ENCODE results near the gene TMEM92. TPM values are rescaled to one million over a fixed set of nuclear protein-coding genes. Genes with fewer than 3 reads are reported as not detected.

The TMEM92 gene
- total RNA-seq, 1 donor from 2014 or later = 11.3 TPM

GRCh38 chr17:50304781-50305404, 30.6 kb downstream of the TMEM92 start:
- no peak for TF ChIP-seq CTCF (IDR thresholded peaks at IDR 0.05)
- Histone ChIP-seq H3K36me3 (no peaks in the 10 kb centered on the region), H3K4me1 (peaks cover 6% of the 10 kb centered on the region), H3K9me3 (no peaks in the 10 kb centered on the region), H3K27ac (no peak overlapping the region), H3K4me3 (no peak overlapping the region), H3K27me3 (no peaks in the 10 kb centered on the region)
- DNase-seq (no peak), ATAC-seq (peak; percentile 45)
- intact Hi-C loops (cut with DNase I) = no loop called here

GRCh38 chr17:50307654-50308053, 33.4 kb downstream of the TMEM92 start:
- ATAC-seq (no peak), DNase-seq (no peak)
- intact Hi-C loops (cut with DNase I) = no loop called here
- H3K9me3 ChIP-seq = no peaks in the 10 kb centered on the region
- H3K36me3 ChIP-seq = no peaks in the 10 kb centered on the region
- peaks cover 6% of the 10 kb centered on the region for H3K4me1 ChIP-seq
- H3K4me3 ChIP-seq = no peak overlapping the region
- no peak for TF ChIP-seq CTCF (IDR thresholded peaks at IDR 0.05)
- H3K27me3 ChIP-seq = no peaks in the 10 kb centered on the region
- no peak overlapping the region for H3K27ac ChIP-seq

GRCh38 chr17:50308666-50309065, 34.4 kb downstream of the TMEM92 start:
- no peak for TF ChIP-seq CTCF (IDR thresholded peaks at IDR 0.05)
- intact Hi-C loops (cut with DNase I) = no loop called here
- no peak overlapping the region for H3K4me3 ChIP-seq
- H3K27me3 ChIP-seq = no peaks in the 10 kb centered on the region
- ATAC-seq = no peak
- no peaks in the 10 kb centered on the region for H3K9me3 ChIP-seq
- no peak overlapping the region for H3K27ac ChIP-seq
- H3K36me3 ChIP-seq = no peaks in the 10 kb centered on the region
- H3K4me1 ChIP-seq = peaks cover 6% of the 10 kb centered on the region
- DNase-seq = no peak

GRCh38 chr17:50310455-50311111, 36.3 kb downstream of the TMEM92 start:
- Histone ChIP-seq H3K4me1 (no peaks in the 10 kb centered on the region), H3K27me3 (no peaks in the 10 kb centered on the region), H3K4me3 (no peak overlapping the region), H3K27ac (no peak overlapping the region), H3K9me3 (no peaks in the 10 kb centered on the region), H3K36me3 (no peaks in the 10 kb centered on the region)
- TF ChIP-seq CTCF (IDR thresholded peaks at IDR 0.05) = no peak
- ATAC-seq = no peak
- intact Hi-C loops (cut with DNase I) = no loop called here
- no peak for DNase-seq

- Histone ChIP-seq H3K4me1 (no peaks in the 10 kb centered on the region), H3K27ac (no peak overlapping the region), H3K4me3 (no peak overlapping the region), H3K36me3 (no peaks in the 10 kb centered on the region), H3K9me3 (no peaks in the 10 kb centered on the region), H3K27me3 (no peaks in the 10 kb centered on the region)
- ATAC-seq = no peak
- intact Hi-C loops (cut with DNase I) = no loop called here
- DNase-seq = no peak
- no peak for TF ChIP-seq CTCF (IDR thresholded peaks at IDR 0.05)
Observed at GRCh38 chr17:50311112-50311460, 36.8 kb downstream of the TMEM92 start.

All from upper lobe of right lung (tissue), 1 donor.